ENCODE measurements around the gene CREB5.
"Not testable (repeated sequence)": the region's sequence is repeated elsewhere in the genome, so short reads cannot be mapped to it uniquely, and the experiment has no call there.

CREB5 gene

DNA sequence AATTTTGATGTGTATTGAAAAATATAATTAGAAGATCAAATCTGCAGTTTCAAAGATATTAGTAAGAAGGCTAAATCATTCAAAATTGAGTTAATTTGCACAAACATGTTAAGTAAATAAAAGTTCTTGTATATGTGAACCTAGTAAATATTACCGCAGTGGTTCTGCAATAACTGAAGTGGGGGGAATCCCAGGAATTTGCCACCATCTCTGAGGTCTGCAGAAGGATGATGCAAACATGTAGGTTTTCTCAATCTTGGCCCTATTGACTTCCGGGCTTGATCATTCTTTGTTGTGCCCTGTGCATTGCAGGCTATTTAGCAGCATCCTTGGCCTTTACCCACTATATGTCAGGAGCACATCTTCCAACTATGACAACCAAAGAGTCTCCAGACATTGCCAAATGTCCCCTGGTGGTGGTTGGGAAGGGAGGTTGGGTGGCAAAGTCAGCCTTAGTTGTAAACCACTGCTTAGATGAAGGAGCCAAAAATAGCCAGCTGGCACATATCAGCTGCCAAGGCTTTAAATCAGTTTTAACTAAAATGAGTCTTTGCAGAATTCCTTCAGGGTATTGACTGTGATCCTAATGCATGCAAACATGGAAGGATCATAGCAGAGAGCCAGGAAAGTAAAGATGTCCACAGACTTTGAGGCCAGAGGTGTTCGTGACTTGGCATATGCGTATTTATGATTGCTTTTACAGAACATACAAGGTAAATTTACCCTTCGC lies 399.5 kb downstream of the CREB5 start:
- H3K27ac ChIP-seq = no peak overlapping the region

DNA sequence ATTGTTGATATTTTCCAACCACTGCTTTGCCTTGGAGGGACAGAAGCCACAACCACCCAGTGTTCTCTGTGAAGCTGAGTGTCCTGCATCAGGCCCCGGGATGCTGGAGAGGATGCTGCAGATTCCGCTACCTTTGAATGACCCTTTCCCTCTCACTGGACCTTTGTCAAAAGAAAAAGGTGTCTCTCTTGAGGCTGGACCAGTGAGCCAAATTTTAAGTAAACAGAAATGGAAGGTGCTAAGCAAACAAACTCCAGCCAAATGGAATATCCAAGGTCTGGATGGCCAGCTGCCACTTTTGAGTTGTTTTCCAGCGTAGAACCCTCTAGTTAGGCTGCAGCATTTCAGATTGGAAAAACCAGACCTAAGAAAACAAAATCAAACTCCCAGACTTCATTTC lies 400.3 kb downstream of the CREB5 start:
- H3K27ac ChIP-seq = no peak overlapping the region
- TF ChIP-seq, protein P1, sequence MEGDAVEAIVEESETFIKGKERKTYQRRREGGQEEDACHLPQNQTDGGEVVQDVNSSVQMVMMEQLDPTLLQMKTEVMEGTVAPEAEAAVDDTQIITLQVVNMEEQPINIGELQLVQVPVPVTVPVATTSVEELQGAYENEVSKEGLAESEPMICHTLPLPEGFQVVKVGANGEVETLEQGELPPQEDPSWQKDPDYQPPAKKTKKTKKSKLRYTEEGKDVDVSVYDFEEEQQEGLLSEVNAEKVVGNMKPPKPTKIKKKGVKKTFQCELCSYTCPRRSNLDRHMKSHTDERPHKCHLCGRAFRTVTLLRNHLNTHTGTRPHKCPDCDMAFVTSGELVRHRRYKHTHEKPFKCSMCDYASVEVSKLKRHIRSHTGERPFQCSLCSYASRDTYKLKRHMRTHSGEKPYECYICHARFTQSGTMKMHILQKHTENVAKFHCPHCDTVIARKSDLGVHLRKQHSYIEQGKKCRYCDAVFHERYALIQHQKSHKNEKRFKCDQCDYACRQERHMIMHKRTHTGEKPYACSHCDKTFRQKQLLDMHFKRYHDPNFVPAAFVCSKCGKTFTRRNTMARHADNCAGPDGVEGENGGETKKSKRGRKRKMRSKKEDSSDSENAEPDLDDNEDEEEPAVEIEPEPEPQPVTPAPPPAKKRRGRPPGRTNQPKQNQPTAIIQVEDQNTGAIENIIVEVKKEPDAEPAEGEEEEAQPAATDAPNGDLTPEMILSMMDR (conservative IDR thresholded peaks at IDR 0.05) = no peak

More for the DNA sequence above, 399.5 kb downstream of the CREB5 start:
- TF ChIP-seq, protein P1 (conservative IDR thresholded peaks at IDR 0.05) = no peak

DNA sequence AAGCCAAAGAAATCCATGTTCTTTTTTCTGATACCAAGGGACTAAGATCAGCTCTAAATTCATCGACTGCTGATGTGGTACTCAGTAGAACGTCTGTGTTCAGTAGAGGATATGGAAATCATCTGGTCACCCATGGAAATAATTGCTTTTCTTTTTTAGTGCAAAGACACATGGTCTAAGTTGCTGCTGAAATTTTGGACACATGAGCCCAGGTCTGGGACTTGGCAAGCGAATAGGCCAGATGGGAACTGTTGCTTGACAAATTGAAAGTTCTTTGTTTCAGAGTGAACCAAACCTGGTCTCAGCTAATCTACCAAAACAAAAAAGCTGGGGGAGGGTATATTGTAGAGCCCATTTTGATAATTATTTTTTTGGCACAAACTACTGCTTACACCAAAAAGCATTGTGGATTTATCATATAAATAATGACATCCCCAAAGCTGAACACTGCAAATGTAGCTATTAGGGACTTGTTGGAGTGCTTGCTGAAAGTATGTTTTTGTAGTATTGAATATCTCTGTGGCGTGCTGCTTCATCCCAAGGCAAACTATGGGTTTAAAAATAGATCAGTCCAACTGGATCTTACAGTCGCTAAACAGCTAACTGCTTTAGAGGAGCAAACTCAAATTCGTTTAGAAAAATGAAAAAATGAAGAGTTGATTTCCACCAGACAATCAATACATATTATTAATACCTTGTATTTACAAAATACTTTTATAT lies 401.1 kb downstream of the CREB5 start:
- H3K27ac ChIP-seq = no peak overlapping the region
- TF ChIP-seq, protein P1 (conservative IDR thresholded peaks at IDR 0.05) = no peak

DNA sequence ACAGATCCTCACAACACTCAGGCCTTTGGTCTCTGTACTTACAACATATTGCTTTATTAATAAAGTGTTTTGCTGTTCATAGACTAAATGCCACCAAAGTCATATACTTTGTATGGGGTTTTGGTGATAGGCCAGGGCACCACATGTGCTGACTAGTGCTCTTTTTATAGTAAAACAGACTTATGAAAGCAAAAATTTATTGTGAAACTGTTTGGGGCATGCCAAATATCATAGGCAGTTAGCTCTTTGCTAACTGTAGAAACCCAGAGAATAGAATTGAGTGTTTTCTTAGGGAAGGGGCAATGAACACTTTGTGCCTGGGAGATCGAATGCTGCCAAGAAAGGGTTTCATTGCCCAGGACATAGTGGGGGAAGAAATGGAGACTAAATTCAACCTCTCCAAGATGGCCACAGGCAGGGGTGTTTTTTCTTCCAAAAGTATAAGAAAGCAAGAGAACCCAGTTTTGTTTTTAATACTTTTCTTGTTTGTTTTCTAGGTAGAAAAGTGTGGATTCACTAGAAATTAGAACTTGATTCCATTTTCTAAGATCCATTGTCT lies 403.1 kb downstream of the CREB5 start:
- TF ChIP-seq, protein P1 (conservative IDR thresholded peaks at IDR 0.05) = no peak

DNA sequence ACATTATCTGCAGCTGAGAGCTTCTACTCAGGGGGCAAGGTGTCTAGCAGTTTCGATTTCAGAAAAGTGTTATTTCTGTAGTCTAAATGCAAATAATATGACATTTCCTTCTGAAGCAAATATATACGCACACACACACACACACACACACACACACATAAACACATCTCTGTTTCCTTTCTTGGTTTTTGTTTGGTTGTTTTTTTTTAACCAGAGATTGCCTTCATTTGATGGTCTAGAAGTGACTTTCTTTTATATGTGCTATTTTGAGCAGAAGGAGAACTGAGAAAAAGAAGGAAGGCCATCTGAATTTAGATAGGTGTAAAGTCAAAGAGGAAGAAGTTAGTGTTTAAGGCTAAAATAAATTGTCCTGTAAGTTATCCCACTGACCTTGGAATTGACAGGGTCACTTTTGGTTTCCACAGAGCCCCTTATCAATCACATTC lies 403.6 kb downstream of the CREB5 start:
- no peak overlapping the region for H3K27ac ChIP-seq
- TF ChIP-seq, protein P1 (conservative IDR thresholded peaks at IDR 0.05) = no peak

More for the DNA sequence above, 403.1 kb downstream of the CREB5 start:
- no peak overlapping the region for H3K27ac ChIP-seq

DNA sequence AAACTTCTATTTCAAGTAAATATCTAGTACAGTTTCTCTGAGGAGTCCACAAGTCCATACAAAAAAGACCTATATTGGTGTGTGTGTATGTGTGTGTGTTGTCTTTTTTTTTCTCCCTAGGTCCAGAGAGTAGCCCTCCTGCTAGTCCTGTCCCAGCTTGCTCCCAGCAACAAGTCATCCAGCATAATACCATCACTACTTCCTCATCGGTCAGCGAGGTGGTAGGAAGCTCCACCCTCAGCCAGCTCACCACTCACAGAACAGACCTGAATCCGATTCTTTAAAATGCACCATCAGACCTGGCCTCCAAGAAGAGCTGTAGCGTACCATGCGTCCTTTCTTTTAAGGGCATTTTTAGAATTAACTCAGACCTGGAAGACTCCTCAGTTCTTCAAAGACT lies 406.7 kb downstream of the CREB5 start:
- TF ChIP-seq, protein P1 (conservative IDR thresholded peaks at IDR 0.05) = no peak
- no peak overlapping the region for H3K27ac ChIP-seq

DNA sequence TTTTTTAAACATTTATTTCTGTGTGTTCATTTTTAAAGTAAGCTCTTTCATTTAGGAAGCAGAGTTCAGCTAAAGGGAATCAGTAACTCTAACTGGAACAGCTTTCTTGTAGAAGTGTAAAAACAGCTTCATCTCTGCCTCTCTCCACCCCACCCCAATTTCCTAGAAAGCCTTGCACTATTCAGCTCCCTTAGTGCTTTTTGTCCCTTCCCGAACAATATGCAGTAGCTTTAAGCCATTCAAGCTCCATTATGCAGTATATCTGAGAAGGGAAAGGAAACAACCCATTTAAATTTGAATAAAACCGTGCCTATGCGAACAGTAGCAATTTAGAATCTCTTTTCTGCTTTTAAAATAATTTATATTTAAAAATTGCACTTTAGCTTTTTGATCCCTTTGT lies 411.3 kb downstream of the CREB5 start:
- H3K27ac ChIP-seq = no peak overlapping the region
- TF ChIP-seq, protein P1 (conservative IDR thresholded peaks at IDR 0.05) = no peak

DNA sequence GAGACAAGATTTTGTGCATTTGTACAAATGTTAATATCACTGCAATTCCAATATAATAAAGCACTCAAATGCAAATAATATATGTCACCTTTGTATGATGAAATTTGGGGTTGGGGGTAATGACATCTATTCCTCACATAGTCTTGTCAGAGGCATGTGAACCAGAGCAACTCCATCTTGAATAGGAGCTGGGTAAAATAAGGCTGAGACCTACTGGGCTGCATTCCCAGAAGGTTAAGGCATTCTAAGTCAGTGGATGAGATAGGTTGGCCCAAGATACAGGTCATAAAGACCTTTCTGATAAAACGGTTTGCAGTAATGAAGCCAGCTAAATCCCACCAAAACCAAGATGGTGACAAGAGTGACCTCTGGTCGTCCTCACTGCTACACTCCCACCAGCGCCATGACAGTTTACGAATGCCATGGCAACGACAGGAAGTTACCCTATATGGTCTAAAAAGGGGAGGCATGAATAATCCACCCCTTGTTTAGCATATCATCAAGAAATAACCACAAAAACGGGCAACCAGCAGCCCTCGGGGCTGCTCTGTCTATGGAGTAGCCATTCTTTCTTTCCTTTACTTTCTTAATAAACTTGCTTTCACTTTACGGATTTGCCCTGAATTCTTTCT lies 413.6 kb downstream of the CREB5 start:
- H3K27ac ChIP-seq = not testable (repeated sequence)

All from VCaP (cell line).